Calu3 (cell line): ENCODE measurements around the gene COL8A2. TPM values are rescaled to one million over a fixed set of nuclear protein-coding genes. Genes with fewer than 3 reads are reported as not detected.
"Not testable (repeated sequence)": the region's sequence is repeated elsewhere in the genome, so short reads cannot be mapped to it uniquely, and the experiment has no call there.

Experiments
- BruUV-seq: library from RNA; stranded (reverse); fragments of 400-500 nt; replicated peaks from 2 replicates; lab custom pipeline; 2021; lab: Mats Ljungman, UMichigan
- CTCF ChIA-PET: fragments of 300-600 bp; sonication (Branson Sonifier 250); formaldehyde crosslinking; loops from one replicate; lab custom pipeline; 2022; ENCODE audit warnings: antibody characterized with exemption; lab: Charles Lee
- DNase-seq: peaks from one replicate; pipeline ENCODE4 v3.0.0; 2022
- H3K27ac Mint-ChIP-seq: one replicate; pipeline ENCODE4 v1.8.0; 2022; ENCODE audit warnings: mixed read lengths; ENCODE audit not compliant: unreplicated experiment
- H3K27me3 Mint-ChIP-seq: one replicate; pipeline ENCODE4 v1.8.0; 2022; ENCODE audit warnings: mixed read lengths; ENCODE audit not compliant: unreplicated experiment
- H3K36me3 Mint-ChIP-seq: one replicate; pipeline ENCODE4 v1.8.0; 2022; ENCODE audit warnings: mild to moderate bottlenecking, moderate library complexity, mixed read lengths; ENCODE audit not compliant: insufficient read depth, unreplicated experiment
- H3K4me1 Mint-ChIP-seq: one replicate; pipeline ENCODE4 v1.8.0; 2022; ENCODE audit warnings: mild to moderate bottlenecking, low read depth, mixed read lengths; ENCODE audit not compliant: unreplicated experiment
- H3K4me3 Mint-ChIP-seq: one replicate; pipeline ENCODE4 v1.8.0; 2022; ENCODE audit warnings: mild to moderate bottlenecking, low read depth, moderate library complexity, mixed read lengths; ENCODE audit not compliant: unreplicated experiment
- H3K9me3 Mint-ChIP-seq: one replicate; pipeline ENCODE4 v1.8.0; 2022; ENCODE audit warnings: low read depth, mixed read lengths; ENCODE audit not compliant: unreplicated experiment
- CTCF ChIP-seq: fragments of 200-600 bp; IDR thresholded peaks from one replicate; pipeline ENCODE4 v1.8.0; 2022; ENCODE audit warnings: antibody characterized with exemption; ENCODE audit not compliant: unreplicated experiment
- intact Hi-C: fragments of 100-400 bp; cut with micrococcal nuclease; formaldehyde crosslinking; loops from one replicate; pipeline ENCODE4 v1.10.0; 2022; ENCODE audit not compliant: unreplicated experiment
- total RNA-seq: library from RNA; stranded (reverse); gene quantifications from 2 replicates; pipeline ENCODE4 v1.2.3, GENCODE V29; 2022

The COL8A2 gene
- total RNA-seq, 1 experiment from 2014 or later = not detected

- intact Hi-C loops = no loop called here
- Mint-ChIP-seq H3K4me1 (peaks cover 55% of the 10 kb centered on the region), H3K9me3 (no peaks in the 10 kb centered on the region), H3K4me3 (peak overlapping the region; percentile 70), H3K27me3 (no peaks in the 10 kb centered on the region), H3K27ac (peak overlapping the region; percentile 91), H3K36me3 (peaks cover 30% of the 10 kb centered on the region)
- peak; percentile 62 for DNase-seq
- no peak for TF ChIP-seq CTCF
- CTCF ChIA-PET = interaction anchor here (0.7 to 3.6 kb wide), 7 partner anchors 12 to 181 kb away, joined by 3 to 23 read pairs (median 3); partner anchors contain the start of gene TRAPPC3
- BruUV-seq = TSS peak; percentile 90
These were observed 36.9 kb upstream of the COL8A2 start for GRCh38 chr1:36161641-36162531.

GRCh38 chr1:36160949-36161485, 36.0 kb upstream of the COL8A2 start:
- TF ChIP-seq CTCF = peak; percentile 53
- Mint-ChIP-seq H3K9me3 (no peaks in the 10 kb centered on the region), H3K4me3 (peak overlapping the region; percentile 70), H3K27ac (peak overlapping the region; percentile 91), H3K4me1 (peaks cover 52% of the 10 kb centered on the region), H3K36me3 (peaks cover 34% of the 10 kb centered on the region), H3K27me3 (no peaks in the 10 kb centered on the region)
- CTCF ChIA-PET = interaction anchor here (0.6 to 3.6 kb wide), 7 partner anchors 11 to 182 kb away, joined by 3 to 23 read pairs (median 3); partner anchors contain the start of gene TRAPPC3
- no TSS peak for BruUV-seq
- intact Hi-C loops = no loop called here
- peak; percentile 65 for DNase-seq

GRCh38 chr1:36160388-36160948, 35.4 kb upstream of the COL8A2 start:
- intact Hi-C loops = no loop called here
- DNase-seq = no peak
- Mint-ChIP-seq H3K36me3 (peaks cover 39% of the 10 kb centered on the region), H3K27me3 (no peaks in the 10 kb centered on the region), H3K27ac (peak overlapping the region; percentile 91), H3K4me1 (peaks cover 52% of the 10 kb centered on the region), H3K4me3 (peak overlapping the region; percentile 70), H3K9me3 (no peaks in the 10 kb centered on the region)
- TF ChIP-seq CTCF = no peak
- CTCF ChIA-PET = interaction anchor here (0.6 to 3.6 kb wide), 7 partner anchors 10 to 61 kb away, joined by 3 to 23 read pairs (median 3); partner anchors contain the start of gene TRAPPC3
- BruUV-seq = no TSS peak

- intact Hi-C loops = no loop called here
- Mint-ChIP-seq H3K4me1 (peaks cover 51% of the 10 kb centered on the region), H3K4me3 (no peak overlapping the region), H3K36me3 (peaks cover 43% of the 10 kb centered on the region), H3K27ac (no peak overlapping the region), H3K9me3 (no peaks in the 10 kb centered on the region), H3K27me3 (no peaks in the 10 kb centered on the region)
- no peak for TF ChIP-seq CTCF
- CTCF ChIA-PET = interaction anchor here (0.6 to 3.6 kb wide), 3 partner anchors 10 to 49 kb away, joined by 3 to 23 read pairs (median 3); partner anchors contain the start of gene TRAPPC3
- DNase-seq = no peak
- no TSS peak for BruUV-seq
These were observed 34.8 kb upstream of the COL8A2 start for GRCh38 chr1:36159614-36160387.

- H3K9me3 Mint-ChIP-seq, H3K27ac Mint-ChIP-seq, BruUV-seq, H3K27me3 Mint-ChIP-seq, DNase-seq, intact Hi-C loops, H3K4me3 Mint-ChIP-seq, CTCF ChIA-PET: not testable (repeated sequence)
- peaks cover 43% of the 10 kb centered on the region for H3K36me3 Mint-ChIP-seq
- H3K4me1 Mint-ChIP-seq = peaks cover 43% of the 10 kb centered on the region
These were observed 33.8 kb upstream of the COL8A2 start for GRCh38 chr1:36158827-36159252.
